H1 (cell line): Measurements from ENCODE around the gene VRK2.

Experiments
- BACH1 ChIP-seq: IDR thresholded peaks from 2 replicates; pipeline ENCODE4 v1.6.1; 2012; ENCODE audit warnings: low read length, improper control_type of control experiment
- EZH2 ChIP-seq: fragments of 200-600 bp; sonication (generic); IDR thresholded peaks from 2 replicates; pipeline ENCODE4 v1.7.1; 2012; ENCODE audit warnings: low read depth, mild to moderate bottlenecking, moderate library complexity, low read length, inconsistent platforms; ENCODE audit not compliant: severe bottlenecking
- TEAD4 ChIP-seq: IDR thresholded peaks from 2 replicates; pipeline ENCODE4 v1.6.1; 2012; ENCODE audit warnings: low read depth, low read length, inconsistent platforms, mixed read lengths
- TF ChIP-seq, protein P1 (sequence below), 3 experiments: IDR thresholded peaks; 1 replicate in 2 of 3; 2 replicates in 1 of 3; pipeline versions ENCODE4 v1.5.1 to v1.6.1; 2011; ENCODE audit warnings: low read length in 3 of 3, mild to moderate bottlenecking in 3 of 3, inconsistent platforms in 2 of 3, low read depth in 1 of 3, moderate library complexity in 1 of 3; ENCODE audit not compliant: insufficient read depth in 1 of 3; ENCODE audit errors: control extremely low read depth in 1 of 3

DNA sequence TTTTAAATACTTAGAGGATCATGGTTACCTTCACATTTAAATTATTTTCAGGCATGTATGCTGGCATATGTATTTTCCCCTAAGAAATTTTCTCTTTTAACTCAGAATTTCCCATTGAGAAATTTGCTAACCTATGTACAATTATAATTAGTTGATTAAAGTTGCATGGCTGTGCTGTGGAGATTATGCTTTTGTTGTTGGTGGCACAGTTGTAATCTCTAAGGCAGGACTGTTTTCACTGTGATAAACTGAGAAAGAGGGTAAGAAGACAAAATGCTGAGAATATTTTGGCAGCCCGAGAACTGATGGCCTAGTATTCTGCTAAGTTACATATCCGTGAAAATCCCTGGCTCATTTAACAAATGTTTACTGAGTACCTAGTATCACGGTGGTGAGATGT is 1.4 kb downstream of the VRK2 start:
- TF ChIP-seq, protein P1, sequence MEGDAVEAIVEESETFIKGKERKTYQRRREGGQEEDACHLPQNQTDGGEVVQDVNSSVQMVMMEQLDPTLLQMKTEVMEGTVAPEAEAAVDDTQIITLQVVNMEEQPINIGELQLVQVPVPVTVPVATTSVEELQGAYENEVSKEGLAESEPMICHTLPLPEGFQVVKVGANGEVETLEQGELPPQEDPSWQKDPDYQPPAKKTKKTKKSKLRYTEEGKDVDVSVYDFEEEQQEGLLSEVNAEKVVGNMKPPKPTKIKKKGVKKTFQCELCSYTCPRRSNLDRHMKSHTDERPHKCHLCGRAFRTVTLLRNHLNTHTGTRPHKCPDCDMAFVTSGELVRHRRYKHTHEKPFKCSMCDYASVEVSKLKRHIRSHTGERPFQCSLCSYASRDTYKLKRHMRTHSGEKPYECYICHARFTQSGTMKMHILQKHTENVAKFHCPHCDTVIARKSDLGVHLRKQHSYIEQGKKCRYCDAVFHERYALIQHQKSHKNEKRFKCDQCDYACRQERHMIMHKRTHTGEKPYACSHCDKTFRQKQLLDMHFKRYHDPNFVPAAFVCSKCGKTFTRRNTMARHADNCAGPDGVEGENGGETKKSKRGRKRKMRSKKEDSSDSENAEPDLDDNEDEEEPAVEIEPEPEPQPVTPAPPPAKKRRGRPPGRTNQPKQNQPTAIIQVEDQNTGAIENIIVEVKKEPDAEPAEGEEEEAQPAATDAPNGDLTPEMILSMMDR (IDR thresholded peaks at IDR 0.05; ENCODE audit: control extremely low read depth in 1 of 3, insufficient read depth in 1 of 3, low read depth in 1 of 3, low read length in 3 of 3) = no peak
- TF ChIP-seq TEAD4 (no peak), BACH1 (no peak), EZH2 (no peak)
